Measurements from ENCODE around the gene DNM1.

GRCh38 chr9:128275198-128276007 is 72.2 kb downstream of the DNM1 start, which contains the start of gene GOLGA2:
- TF ChIP-seq POLR2A (IDR thresholded peaks at IDR 0.05; ENCODE audit: low read depth, low read length) = 0 out of 2 replicates have a peak, but pooled peaks have one; percentile 8
- no peak for TF ChIP-seq GABPA (IDR thresholded peaks at IDR 0.05; ENCODE audit: low read depth)
